HG03095 (cell line): ENCODE measurements around the gene AAMDC.
A peak's percentile ranks its signal among the peaks of the same experiment; 100 is the strongest.
"Not testable (repeated sequence)": the region's sequence is repeated elsewhere in the genome, so short reads cannot be mapped to it uniquely, and the experiment has no call there.

Experiments
- ATAC-seq: cut with Tn5 transposase; IDR thresholded peaks from one replicate; pipeline ENCODE4 v1.9.1; 2021; ENCODE audit warnings: moderate library complexity; ENCODE audit not compliant: unreplicated experiment

Gene AAMDC

GRCh38 chr11:77819921-77820564 lies 901 bp upstream of the AAMDC start:
- ATAC-seq, result peak; percentile 12

- no peak for ATAC-seq
These were observed 456 bp downstream of the AAMDC start for GRCh38 chr11:77821349-77821851.

- ATAC-seq, result not testable (repeated sequence)
These were observed 1.2 kb downstream of the AAMDC start for GRCh38 chr11:77822126-77822525.

GRCh38 chr11:77823775-77824174 lies 2.8 kb downstream of the AAMDC start:
- no peak for ATAC-seq

- no peak for ATAC-seq
These were observed 8.0 kb downstream of the AAMDC start for GRCh38 chr11:77828926-77829325.

GRCh38 chr11:77833302-77833701 lies 12.4 kb downstream of the AAMDC start:
- ATAC-seq, result no peak

GRCh38 chr11:77842441-77843121 lies 21.6 kb downstream of the AAMDC start:
- ATAC-seq, result no peak

- not testable (repeated sequence) for ATAC-seq
These were observed 22.8 kb downstream of the AAMDC start for GRCh38 chr11:77843700-77844099.

GRCh38 chr11:77851503-77851902 lies 30.6 kb downstream of the AAMDC start:
- no peak for ATAC-seq

- no peak for ATAC-seq
These were observed 33.9 kb downstream of the AAMDC start for GRCh38 chr11:77854838-77855237.

GRCh38 chr11:77857906-77858457 lies 37.0 kb downstream of the AAMDC start:
- not testable (repeated sequence) for ATAC-seq

- ATAC-seq, result not testable (repeated sequence)
These were observed 40.5 kb downstream of the AAMDC start for GRCh38 chr11:77861444-77861843.

GRCh38 chr11:77865805-77866204 lies 44.9 kb downstream of the AAMDC start:
- no peak for ATAC-seq

- no peak for ATAC-seq
These were observed 45.4 kb downstream of the AAMDC start for GRCh38 chr11:77866336-77866735.

- ATAC-seq, result no peak
These were observed 47.8 kb downstream of the AAMDC start for GRCh38 chr11:77868744-77869143.

GRCh38 chr11:77871855-77872254 lies 50.9 kb downstream of the AAMDC start:
- no peak for ATAC-seq

- ATAC-seq, result no peak
These were observed 52.4 kb downstream of the AAMDC start for GRCh38 chr11:77873345-77873744.

- ATAC-seq, result no peak
These were observed 53.3 kb downstream of the AAMDC start for GRCh38 chr11:77874206-77874605.

GRCh38 chr11:77876045-77876444 lies 55.1 kb downstream of the AAMDC start:
- ATAC-seq, result no peak

- ATAC-seq, result not testable (repeated sequence)
These were observed 57.3 kb downstream of the AAMDC start for GRCh38 chr11:77878247-77878646.

GRCh38 chr11:77879218-77879617 lies 58.3 kb downstream of the AAMDC start:
- ATAC-seq, result peak; percentile 76

GRCh38 chr11:77882396-77882795 lies 61.5 kb downstream of the AAMDC start:
- no peak for ATAC-seq
